Effector memory CD8-positive, alpha-beta T cell (primary cell): Measurements from ENCODE around the gene MILR1.

Experiments used
- ATAC-seq: fragments of 150-1000 bp; cut with Tn5 transposase; replicated peaks from 2 replicates; pipeline ENCODE4 v1.10.0; 2021; ENCODE audit warnings: mild to moderate bottlenecking, moderate library complexity
- DNase-seq, 3 experiments: peaks; one replicate each; pipeline ENCODE4 v3.0.0; 2021
- H3K27ac Mint-ChIP-seq, 2 donors: one replicate each; pipeline ENCODE4 v1.8.0; 2022; ENCODE audit warnings: mild to moderate bottlenecking in 2 of 2, mixed read lengths in 2 of 2, moderate library complexity in 2 of 2
- H3K27me3 Mint-ChIP-seq, 2 donors: one replicate each; pipeline ENCODE4 v1.8.0; 2022; ENCODE audit warnings: mixed read lengths in 2 of 2
- H3K36me3 Mint-ChIP-seq: one replicate; pipeline ENCODE4 v1.8.0; 2022; ENCODE audit warnings: mild to moderate bottlenecking, moderate library complexity, mixed read lengths; ENCODE audit not compliant: insufficient read depth
- H3K4me1 Mint-ChIP-seq, 2 donors: one replicate each; pipeline ENCODE4 v1.8.0; 2022; ENCODE audit warnings: low read depth in 2 of 2, mixed read lengths in 2 of 2
- H3K4me3 Mint-ChIP-seq, 2 donors: one replicate each; pipeline ENCODE4 v1.8.0; 2022; ENCODE audit warnings: mild to moderate bottlenecking in 2 of 2, mixed read lengths in 2 of 2, moderate library complexity in 2 of 2
- H3K9me3 Mint-ChIP-seq, 2 donors: one replicate each; pipeline ENCODE4 v1.8.0; 2022; ENCODE audit warnings: mixed read lengths in 2 of 2
- total RNA-seq, 9 experiments: gene quantifications; one replicate each; lab custom pipeline; 2026; lab: John Stamatoyannopoulos, UW

The MILR1 gene, protein sequence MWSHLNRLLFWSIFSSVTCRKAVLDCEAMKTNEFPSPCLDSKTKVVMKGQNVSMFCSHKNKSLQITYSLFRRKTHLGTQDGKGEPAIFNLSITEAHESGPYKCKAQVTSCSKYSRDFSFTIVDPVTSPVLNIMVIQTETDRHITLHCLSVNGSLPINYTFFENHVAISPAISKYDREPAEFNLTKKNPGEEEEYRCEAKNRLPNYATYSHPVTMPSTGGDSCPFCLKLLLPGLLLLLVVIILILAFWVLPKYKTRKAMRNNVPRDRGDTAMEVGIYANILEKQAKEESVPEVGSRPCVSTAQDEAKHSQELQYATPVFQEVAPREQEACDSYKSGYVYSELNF
- 0 to 0.03 (median 0) reads per million in 9 experiments for total RNA-seq

DNA sequence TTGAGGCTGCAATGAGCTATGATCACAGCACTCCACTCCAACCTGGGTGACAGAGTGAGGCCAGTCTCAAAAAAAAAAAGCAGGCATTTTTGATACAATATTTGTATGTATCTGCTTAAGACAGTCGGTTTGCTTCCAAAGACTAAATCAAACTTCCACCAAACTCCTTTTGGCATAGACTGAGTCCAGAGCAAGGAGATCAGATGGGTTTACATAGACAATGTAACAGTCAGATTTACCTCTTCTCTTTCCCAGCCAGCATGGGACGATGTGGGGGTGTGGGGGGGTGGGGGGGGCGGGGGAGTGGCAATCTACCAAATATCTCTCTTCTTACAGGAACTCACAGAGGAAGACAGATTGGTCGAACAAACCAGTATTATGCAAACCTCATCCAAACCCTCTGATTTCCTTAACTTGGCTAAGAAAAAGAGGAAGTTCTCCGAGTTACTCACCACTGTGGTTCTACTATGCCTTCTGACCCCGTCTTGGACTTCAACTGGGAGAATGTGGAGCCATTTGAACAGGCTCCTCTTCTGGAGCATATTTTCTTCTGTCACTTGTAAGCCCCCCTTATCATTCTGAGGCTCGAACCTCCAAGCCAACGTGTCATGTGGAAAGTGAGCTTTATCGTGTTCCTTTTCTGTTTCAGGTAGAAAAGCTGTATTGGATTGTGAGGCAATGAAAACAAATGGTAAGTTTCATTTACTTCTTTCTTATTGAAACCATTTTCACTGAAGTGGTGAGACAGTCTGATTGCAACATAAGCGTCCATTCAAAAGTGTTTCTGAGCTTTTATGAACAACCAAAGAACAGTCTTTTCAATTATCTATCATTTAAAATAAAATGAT, at the start of gene MILR1:
TSS of gene MILR1 (plus strand) at position 451 of the 848 bp plus-strand sequence. CDS start at position 505, 54 bp downstream.
- ATAC-seq (peak; percentile 60), DNase-seq (no peak)
- peaks cover 0 to 4% of the 10 kb centered on the region in 2 donors for H3K4me1 Mint-ChIP-seq
- H3K27me3 Mint-ChIP-seq: no peaks in the 10 kb centered on the region
- H3K36me3 Mint-ChIP-seq: peaks cover 4% of the 10 kb centered on the region
- H3K27ac Mint-ChIP-seq: peak within 1 kb of the TSS in 1 of 2 donors; percentile 71
- no peaks in the 10 kb centered on the region for H3K9me3 Mint-ChIP-seq
- H3K4me3 Mint-ChIP-seq: peak within 1 kb of the TSS in 1 of 2 donors; percentile 27

DNA sequence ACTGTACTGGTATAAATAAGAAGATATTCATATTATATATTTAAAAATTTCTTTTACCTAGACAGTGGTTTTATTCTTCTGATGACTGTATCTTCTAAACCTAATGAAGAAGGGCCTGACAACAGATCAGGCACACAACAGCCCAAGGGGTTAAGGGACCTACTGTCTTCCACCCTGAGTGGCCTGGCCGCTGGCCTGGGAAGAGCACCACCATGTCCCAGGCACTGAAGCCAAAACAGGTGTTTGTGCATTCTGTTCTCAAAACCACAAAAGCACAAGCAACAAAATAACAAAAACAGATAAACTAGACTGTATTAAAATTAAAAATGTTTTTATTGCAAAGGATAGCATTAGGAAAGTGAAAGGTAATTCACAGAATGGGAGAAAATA, 49.2 kb upstream of the MILR1 start:
- peak overlapping the region in 1 of 2 donors; percentile 62 for H3K27ac Mint-ChIP-seq
- peak overlapping the region in 1 of 2 donors; percentile 35 for H3K4me3 Mint-ChIP-seq
- peaks cover 13 to 46% of the 10 kb centered on the region in 2 donors for H3K4me1 Mint-ChIP-seq
- DNase-seq (no peak), ATAC-seq (no peak)
- no peaks in the 10 kb centered on the region for H3K9me3 Mint-ChIP-seq
- H3K36me3 Mint-ChIP-seq: peaks cover 8% of the 10 kb centered on the region
- H3K27me3 Mint-ChIP-seq: no peaks in the 10 kb centered on the region

DNA sequence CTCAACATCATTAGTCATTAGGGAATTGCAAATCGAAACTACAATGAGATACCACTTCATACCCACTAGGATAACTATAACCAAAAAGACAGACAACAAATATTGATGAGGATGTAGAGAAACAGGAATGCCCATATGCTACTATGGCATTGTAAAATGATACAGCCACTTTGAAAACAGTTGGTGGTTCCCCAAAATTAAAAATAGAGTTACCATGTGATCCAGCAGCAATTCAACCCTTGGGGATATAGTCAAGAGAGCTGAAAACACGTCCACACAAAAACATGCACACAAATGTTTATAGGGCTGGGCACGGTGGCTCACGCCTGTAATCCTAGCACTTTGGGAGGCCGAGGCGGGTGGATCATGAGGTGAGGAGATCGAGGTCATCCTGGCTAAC, 48.3 kb upstream of the MILR1 start:
- no peaks in the 10 kb centered on the region for H3K27me3 Mint-ChIP-seq
- H3K9me3 Mint-ChIP-seq: no peaks in the 10 kb centered on the region
- H3K27ac Mint-ChIP-seq: peak overlapping the region in 1 of 2 donors; percentile 62
- peaks cover 8% of the 10 kb centered on the region for H3K36me3 Mint-ChIP-seq
- no peak for ATAC-seq
- no peak for DNase-seq
- no peak overlapping the region for H3K4me3 Mint-ChIP-seq
- H3K4me1 Mint-ChIP-seq: peaks cover 13 to 43% of the 10 kb centered on the region in 2 donors

DNA sequence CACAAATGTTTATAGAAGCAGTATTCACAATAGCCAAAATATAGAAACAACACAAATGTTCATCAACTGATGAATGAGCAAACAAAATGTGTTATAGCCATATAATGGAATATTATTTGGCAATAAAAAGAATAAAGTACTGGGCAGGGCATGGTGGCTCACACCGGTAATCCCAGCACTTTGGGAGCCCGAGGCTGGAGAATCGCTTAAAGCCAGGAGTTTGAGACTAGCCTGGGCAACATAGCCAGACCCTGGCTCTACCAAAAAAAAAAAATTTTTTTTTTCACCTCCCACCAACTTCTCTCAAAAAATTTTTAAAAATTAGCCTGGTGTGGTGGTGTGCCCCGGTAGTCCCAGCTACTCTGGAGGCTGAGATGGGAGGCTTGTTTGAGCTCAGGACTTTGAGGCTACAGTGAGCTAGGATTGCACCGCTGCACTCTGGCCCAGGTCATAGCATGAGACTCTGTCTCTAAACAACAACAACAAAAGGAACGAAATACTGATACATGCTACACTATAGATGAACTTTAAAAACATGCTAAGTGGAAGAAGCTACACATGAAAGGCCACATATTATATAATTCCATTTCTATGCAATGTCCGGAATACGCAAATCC, 47.6 kb upstream of the MILR1 start:
- Mint-ChIP-seq H3K4me3 (peak overlapping the region in 1 of 2 donors; percentile 44), H3K27me3 (no peaks in the 10 kb centered on the region), H3K4me1 (peaks cover 13 to 36% of the 10 kb centered on the region in 2 donors), H3K9me3 (no peaks in the 10 kb centered on the region), H3K36me3 (peaks cover 8% of the 10 kb centered on the region), H3K27ac (no peak overlapping the region)
- no peak for ATAC-seq
- no peak for DNase-seq

DNA sequence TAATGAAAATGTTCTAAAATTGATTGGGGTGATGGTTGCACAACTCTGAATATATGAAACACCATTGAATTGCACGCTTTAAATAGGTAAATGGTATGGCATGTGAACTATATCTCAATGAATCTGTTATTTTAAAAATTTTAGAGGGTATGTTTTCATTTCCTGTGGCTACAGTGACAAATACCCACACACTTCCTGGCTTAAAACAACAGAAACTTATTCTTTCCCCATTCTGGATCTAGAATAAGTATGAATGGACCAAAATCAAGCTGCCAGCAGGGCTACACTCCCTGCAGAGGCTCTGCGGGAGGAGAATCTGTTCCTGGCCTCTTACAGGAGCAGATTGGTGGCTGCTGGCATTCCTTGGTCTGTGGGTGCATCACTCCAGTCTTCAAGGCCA, 47.0 kb upstream of the MILR1 start:
- H3K27ac Mint-ChIP-seq: peak overlapping the region in 1 of 2 donors; percentile 57
- H3K36me3 Mint-ChIP-seq: peaks cover 5% of the 10 kb centered on the region
- ATAC-seq: no peak
- H3K27me3 Mint-ChIP-seq: no peaks in the 10 kb centered on the region
- H3K9me3 Mint-ChIP-seq: no peaks in the 10 kb centered on the region
- peaks cover 13 to 35% of the 10 kb centered on the region in 2 donors for H3K4me1 Mint-ChIP-seq
- H3K4me3 Mint-ChIP-seq: peak overlapping the region in 1 of 2 donors; percentile 44
- DNase-seq: no peak

DNA sequence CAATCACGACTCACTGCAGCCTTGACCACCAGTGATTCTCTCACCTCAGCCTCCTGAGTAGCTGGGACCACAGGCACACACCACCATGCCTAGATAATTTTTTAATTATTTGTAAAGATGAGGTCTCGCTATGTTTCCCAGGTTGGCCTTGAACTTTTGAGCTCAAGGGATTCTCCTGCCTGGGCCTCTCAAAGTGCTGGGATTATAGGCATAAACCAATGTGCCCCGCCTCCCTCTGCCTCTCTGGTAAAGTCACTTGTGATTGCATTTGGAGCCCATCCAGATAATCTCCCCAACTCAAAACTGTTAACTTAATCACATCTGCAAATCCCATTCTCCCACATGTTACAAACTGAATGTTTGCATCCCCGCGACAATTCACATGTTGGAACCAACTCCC, 46.4 kb upstream of the MILR1 start:
- H3K4me3 Mint-ChIP-seq: no peak overlapping the region
- ATAC-seq (no peak), DNase-seq (no peak)
- peak overlapping the region; percentile 26 to 57 for H3K27ac Mint-ChIP-seq
- peaks cover 13 to 35% of the 10 kb centered on the region in 2 donors for H3K4me1 Mint-ChIP-seq
- H3K36me3 Mint-ChIP-seq: peaks cover 7% of the 10 kb centered on the region
- no peaks in the 10 kb centered on the region for H3K9me3 Mint-ChIP-seq
- no peaks in the 10 kb centered on the region for H3K27me3 Mint-ChIP-seq

DNA sequence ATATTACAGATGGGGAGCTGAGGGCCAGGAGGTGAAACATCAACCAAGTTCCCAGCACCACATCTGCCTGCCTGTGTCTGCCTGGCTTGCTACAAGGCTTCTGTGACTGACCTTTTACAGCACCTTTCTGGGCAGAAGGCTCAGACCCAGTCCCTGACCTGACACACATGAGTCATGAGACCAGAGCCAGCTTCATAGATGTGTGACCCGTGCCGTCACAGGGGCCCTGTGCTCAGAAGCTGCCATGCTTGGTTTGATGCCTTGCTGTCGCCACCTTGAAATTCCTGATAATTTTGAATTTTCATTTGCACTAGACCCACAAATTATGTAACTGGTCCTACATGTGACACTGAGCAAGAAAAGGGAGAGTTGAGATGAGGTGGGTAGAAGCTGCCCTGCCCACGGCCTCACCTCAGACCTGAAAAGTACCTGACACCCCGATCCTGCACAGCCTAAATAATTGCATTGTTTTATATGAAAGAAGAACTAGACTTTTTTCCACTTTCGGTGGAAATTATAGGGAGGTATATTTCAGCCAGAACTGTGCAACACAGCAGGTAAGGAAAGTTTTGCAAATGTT, 44.9 kb upstream of the MILR1 start:
- no peak overlapping the region for H3K27ac Mint-ChIP-seq
- DNase-seq: no peak

DNA sequence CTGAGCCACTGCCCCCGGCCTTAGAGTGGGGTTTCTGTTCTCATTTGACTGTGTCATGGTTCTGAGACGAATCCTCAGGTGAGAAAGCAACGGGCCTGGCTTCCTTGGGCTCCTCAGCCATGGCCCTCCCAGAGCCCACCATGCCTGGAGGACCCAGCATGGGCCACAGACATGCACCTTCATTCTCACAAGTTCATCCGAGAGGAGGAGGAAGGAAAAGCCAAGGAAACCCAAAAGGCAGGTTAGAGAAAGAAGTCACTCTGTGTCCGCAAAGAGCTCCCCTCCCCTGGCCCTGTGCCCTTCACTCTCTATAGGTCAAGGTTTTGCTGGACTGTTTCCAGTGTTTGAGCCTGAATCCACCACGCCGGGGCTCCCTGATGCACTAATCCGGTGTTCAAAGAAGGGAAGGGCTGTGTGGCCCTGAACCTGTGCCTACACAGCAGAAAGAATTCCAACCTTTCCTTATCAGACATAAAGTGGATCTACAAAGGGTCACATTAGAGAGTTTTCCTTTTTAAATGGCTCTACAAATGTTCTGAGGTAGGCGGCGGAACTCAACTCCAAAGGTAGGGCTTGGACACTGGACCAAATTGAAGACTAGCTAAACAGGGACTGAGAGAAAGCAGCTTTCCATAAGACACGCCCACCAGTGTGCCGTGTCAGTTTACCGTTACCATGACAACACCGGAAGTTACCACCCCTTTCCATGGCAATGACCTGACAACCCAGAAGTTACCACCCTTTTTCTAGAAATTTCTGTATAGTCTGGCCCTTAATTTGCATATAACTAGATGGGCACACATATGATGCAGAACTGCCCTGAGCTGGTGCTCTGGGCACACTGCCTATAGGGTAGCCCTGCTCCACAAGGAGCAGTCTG, 42.4 kb upstream of the MILR1 start:
- Mint-ChIP-seq H3K27me3 (no peaks in the 10 kb centered on the region), H3K4me3 (no peak overlapping the region), H3K27ac (no peak overlapping the region), H3K9me3 (no peaks in the 10 kb centered on the region), H3K36me3 (peaks cover 2% of the 10 kb centered on the region), H3K4me1 (peaks cover 6 to 7% of the 10 kb centered on the region in 2 donors)
- ATAC-seq: no peak
- no peak for DNase-seq

More for the DNA sequence above, 44.9 kb upstream of the MILR1 start:
- no peak overlapping the region for H3K4me3 Mint-ChIP-seq
- H3K9me3 Mint-ChIP-seq: no peaks in the 10 kb centered on the region
- H3K36me3 Mint-ChIP-seq: peaks cover 7% of the 10 kb centered on the region
- H3K4me1 Mint-ChIP-seq: peaks cover 11 to 26% of the 10 kb centered on the region in 2 donors
- no peaks in the 10 kb centered on the region for H3K27me3 Mint-ChIP-seq
- no peak for ATAC-seq

DNA sequence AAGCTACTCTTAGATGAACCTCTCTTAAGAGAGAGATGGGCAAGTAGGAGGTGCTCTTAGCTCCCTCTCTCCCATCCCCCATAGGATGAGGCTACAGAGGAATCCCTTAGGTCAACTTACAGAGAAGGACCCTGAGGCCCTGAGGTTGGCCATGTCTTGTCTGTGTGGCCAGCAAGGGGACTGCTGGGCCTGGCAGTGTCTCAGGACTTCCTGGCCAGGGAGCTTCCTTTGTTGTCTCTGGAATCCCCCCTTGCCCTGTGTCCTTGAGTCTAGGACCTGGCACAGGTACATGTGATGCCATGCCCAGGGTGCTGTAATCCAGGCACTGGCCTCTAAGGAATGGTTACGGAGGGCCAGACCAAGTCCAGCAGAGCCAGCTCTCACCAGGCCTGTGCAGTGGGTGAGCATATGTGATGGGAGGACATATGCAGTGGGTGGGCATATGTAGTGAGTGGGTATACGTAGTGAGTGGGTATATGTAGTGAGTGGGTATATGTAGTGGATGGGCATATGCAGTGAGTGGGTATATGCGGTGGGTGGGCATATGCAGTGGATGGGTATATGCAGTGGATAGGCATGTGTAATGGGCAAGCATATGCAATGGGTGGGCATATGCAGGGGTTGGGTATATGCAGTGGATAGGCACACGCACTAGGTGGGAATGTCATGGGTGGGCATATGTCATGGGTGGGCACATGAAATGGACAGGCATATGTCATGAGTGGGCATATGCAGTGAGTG, 38.0 kb upstream of the MILR1 start:
- Mint-ChIP-seq H3K4me3 (no peak overlapping the region), H3K27ac (no peak overlapping the region), H3K4me1 (peaks cover 0 to 5% of the 10 kb centered on the region in 2 donors), H3K36me3 (peaks cover 2% of the 10 kb centered on the region), H3K27me3 (no peaks in the 10 kb centered on the region), H3K9me3 (no peaks in the 10 kb centered on the region)
- ATAC-seq: no peak
- DNase-seq: no peak

DNA sequence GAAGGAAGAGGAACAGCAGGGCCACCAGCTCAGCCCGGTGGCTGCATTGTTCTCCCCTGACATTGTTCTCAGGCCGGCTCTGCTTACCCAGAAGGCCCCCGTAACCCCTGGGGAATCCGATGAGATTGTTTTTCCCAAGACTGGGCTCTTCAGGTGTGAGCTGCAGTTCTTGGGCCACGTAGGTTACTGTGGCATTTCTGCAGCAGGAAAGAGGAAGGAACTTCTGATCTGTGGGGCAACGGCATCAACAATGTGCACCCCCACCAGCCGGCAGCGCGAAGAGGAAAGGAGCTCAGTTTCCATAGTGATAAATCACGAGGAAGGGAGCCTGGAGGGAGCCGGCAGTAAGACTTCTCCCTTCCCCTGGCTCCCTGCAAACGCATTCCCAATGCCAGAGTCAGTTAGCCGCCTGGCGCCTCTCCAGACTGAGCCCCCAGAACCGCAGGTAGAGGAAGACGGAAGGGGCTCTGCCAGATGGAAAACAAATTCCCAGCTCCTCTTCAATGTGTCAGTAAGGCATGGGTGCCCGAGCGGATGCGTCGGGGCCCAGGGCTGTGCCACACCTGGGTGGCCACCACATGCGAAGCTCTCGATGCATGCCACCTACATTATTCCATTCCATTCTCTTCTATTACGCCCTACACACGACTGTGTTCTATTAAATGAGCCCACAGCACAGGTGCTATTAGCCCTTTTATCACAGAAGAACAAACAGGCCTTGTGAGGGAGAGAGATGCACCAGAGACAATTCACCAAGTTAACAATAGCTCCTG, 36.7 kb upstream of the MILR1 start:
- ATAC-seq: no peak
- H3K4me1 Mint-ChIP-seq: peaks cover 0 to 5% of the 10 kb centered on the region in 2 donors
- no peaks in the 10 kb centered on the region for H3K9me3 Mint-ChIP-seq
- peak overlapping the region in 1 of 2 donors; percentile 57 for H3K4me3 Mint-ChIP-seq
- H3K27me3 Mint-ChIP-seq: no peaks in the 10 kb centered on the region
- DNase-seq: no peak
- peak overlapping the region in 1 of 2 donors; percentile 80 for H3K27ac Mint-ChIP-seq
- peaks cover under 1% of the 10 kb centered on the region for H3K36me3 Mint-ChIP-seq

DNA sequence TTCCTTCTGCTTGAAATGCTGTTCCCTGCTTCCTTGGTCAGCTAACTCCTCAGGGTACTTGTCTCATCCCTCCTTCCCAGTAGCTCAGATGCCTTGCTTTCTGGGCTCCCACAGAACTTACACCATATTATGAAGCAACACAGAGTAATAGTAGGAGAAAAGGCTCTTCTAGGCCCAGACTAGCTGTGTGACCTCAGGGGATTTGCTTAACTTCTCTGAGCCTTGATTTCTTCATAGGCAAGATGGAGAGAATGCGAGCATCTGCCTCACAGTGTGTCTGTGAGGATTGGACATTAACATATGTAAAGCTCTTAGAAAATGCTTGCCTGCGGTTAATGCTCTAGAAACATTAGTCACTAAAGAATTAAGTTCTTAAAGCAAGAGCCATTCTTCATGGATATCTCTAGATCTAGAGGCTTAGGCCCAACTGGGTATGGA, 36.0 kb upstream of the MILR1 start:
- no peak for DNase-seq

More for the DNA sequence above, 36.0 kb upstream of the MILR1 start:
- H3K27me3 Mint-ChIP-seq: no peaks in the 10 kb centered on the region
- no peak overlapping the region for H3K4me3 Mint-ChIP-seq
- peak overlapping the region in 1 of 2 donors; percentile 80 for H3K27ac Mint-ChIP-seq
- H3K9me3 Mint-ChIP-seq: no peaks in the 10 kb centered on the region
- H3K4me1 Mint-ChIP-seq: peaks cover 0 to 5% of the 10 kb centered on the region in 2 donors
- no peak for ATAC-seq
- no peaks in the 10 kb centered on the region for H3K36me3 Mint-ChIP-seq
